ENCODE measurements around the gene TBC1D20. TPM values are rescaled to one million over a fixed set of nuclear protein-coding genes. Genes with fewer than 3 reads are reported as not detected.

The TBC1D20 gene
- total RNA-seq, 1 experiment from 2014 or later: 32.3 TPM

DNA sequence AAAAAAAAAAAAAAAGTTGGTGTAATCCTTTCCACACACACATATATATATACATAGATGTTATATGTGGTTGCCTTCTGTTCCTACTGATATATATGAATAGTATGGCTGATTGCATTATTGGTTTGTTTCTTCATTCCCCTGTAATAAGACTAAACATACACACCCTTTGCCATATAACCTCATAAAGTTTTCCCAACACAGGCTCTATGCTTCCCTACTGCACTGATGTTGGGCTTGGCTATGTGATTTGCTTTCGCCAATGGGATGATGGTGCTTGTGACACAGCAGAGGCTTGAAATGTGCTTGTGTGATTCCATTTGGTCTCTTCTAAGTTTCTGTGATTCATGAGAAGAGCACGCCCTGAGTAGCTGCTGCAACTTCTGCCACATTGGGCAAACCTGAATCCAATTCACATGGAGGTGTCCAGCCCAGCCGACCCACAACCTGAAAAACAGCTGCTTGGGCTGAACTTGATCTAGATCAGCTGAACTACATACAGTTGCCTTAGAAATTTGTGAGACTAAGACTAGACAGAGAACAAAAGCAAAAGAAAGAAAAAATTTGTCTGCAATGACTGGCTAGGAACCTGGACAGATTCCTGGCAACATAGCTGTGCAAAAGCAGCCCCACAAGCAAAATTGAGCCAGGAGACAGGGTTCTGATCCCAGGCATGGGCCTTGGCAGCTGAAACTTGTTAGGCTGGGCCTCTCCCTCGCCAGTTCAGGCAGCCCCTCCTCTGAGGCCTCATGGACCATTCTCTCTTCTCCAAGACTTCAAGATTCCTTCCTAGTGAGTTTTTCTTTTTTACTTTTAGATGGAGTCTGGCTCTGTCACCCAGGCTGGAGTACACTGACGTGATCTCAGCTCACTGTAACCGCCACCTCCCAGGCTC is 13.4 kb upstream of the TBC1D20 start (continued):
- no peak for TF ChIP-seq POLR2AphosphoS5 (IDR thresholded peaks at IDR 0.05; ENCODE audit: low read depth, low read length)
- no peak for TF ChIP-seq SIN3A (IDR thresholded peaks at IDR 0.05; ENCODE audit: low read depth)
- no peak for TF ChIP-seq FOSL1 (IDR thresholded peaks at IDR 0.05; ENCODE audit: low read depth)
- TF ChIP-seq CEBPB (IDR thresholded peaks at IDR 0.05; ENCODE audit: low read depth): no peak
- TF ChIP-seq, protein P1, sequence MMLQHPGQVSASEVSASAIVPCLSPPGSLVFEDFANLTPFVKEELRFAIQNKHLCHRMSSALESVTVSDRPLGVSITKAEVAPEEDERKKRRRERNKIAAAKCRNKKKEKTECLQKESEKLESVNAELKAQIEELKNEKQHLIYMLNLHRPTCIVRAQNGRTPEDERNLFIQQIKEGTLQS (IDR thresholded peaks at IDR 0.05): no peak
- TF ChIP-seq SRF (IDR thresholded peaks at IDR 0.05; ENCODE audit: low read depth): no peak
- no peak for TF ChIP-seq ELF1 (IDR thresholded peaks at IDR 0.05; ENCODE audit: borderline replicate concordance, low read depth)

DNA sequence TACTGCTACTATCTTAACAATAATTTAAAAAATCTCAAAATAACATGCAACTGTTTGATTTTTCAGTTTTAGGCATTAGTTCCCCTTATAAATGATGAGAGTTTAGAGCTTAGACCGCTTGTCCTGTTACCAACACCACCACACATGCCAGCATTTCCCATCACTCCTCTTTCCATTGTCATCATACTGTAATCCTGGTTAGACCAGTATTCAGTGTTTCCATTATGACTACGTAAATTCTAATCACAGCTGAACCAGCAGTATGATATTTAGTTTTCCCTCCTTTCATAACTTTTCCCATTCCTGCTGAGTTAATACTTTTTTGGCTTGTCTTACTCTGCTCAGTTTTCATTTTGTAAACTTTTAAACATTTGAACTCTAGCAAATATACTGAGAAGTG is 12.2 kb upstream of the TBC1D20 start:
- Histone ChIP-seq H3K4me1 (ENCODE audit: control insufficient read depth in 1 of 2, insufficient read depth in 2 of 2, low read length in 2 of 2) (no peaks in the 10 kb centered on the region), H3K27me3 (ENCODE audit: insufficient read depth, low read length) (no peaks in the 10 kb centered on the region), H2AFZ (ENCODE audit: low read depth, low read length, poor library complexity, severe bottlenecking) (no peak overlapping the region), H3K4me3 (replicated peaks in 1 of 2; ENCODE audit: low read depth in 1 of 2, low read length in 2 of 2) (no peak overlapping the region), H3K4me2 (ENCODE audit: low read length) (no peak overlapping the region), H4K20me1 (ENCODE audit: insufficient read depth) (no peaks in the 10 kb centered on the region), H3K27ac (ENCODE audit: low read depth, low read length) (no peak overlapping the region), H3K9me3 (ENCODE audit: control insufficient read depth in 1 of 2, insufficient read depth in 1 of 2, low read depth in 1 of 2, low read length in 2 of 2) (no peaks in the 10 kb centered on the region), H3K9ac (ENCODE audit: low read length) (no peak overlapping the region), H3K36me3 (ENCODE audit: control insufficient read depth in 1 of 2, insufficient read depth in 2 of 2, low read length in 2 of 2) (peaks cover 12 to 17% of the 10 kb centered on the region in 2 experiments; a peak in 3 of 4 replicates), H3K79me2 (ENCODE audit: insufficient read depth, low read length) (no peaks in the 10 kb centered on the region), H3K9me2 (ENCODE audit: insufficient read depth) (no peaks in the 10 kb centered on the region)
- TF ChIP-seq EZH2phosphoT487 (IDR thresholded peaks at IDR 0.05; ENCODE audit: borderline replicate concordance): no peak
- no peak for TF ChIP-seq CEBPB (IDR thresholded peaks at IDR 0.05; ENCODE audit: low read depth)
- TF ChIP-seq EGR1 (IDR thresholded peaks at IDR 0.05; ENCODE audit: low read depth): no peak
- POLR2A ChIA-PET: no interaction called here
- intact Hi-C loops (cut with micrococcal nuclease): no loop called here
- ATAC-seq: no peak
- RAD21 ChIA-PET (ENCODE audit: low non-redundant PET in 1 of 2, low total read pairs in 2 of 2, uncharacterized antibody in 2 of 2, unreplicated experiment in 2 of 2): no interaction called here
- no peak for DNase-seq (ENCODE audit: low read depth, low spot score)
- no TSS peak for BruUV-seq (replicated peaks)
- CTCF ChIA-PET: no interaction called here
